Central memory CD8-positive, alpha-beta T cell (primary cell): ENCODE measurements around the gene SYT12.
"Not testable (repeated sequence)": the region's sequence is repeated elsewhere in the genome, so short reads cannot be mapped to it uniquely, and the experiment has no call there.

Experiments used
- ATAC-seq: fragments of 150-1000 bp; cut with Tn5 transposase; replicated peaks from 2 replicates; pipeline ENCODE4 v1.10.0; 2022; ENCODE audit warnings: mild to moderate bottlenecking, moderate FRiP score, moderate number of reproducible peaks; ENCODE audit not compliant: poor library complexity, severe bottlenecking; ENCODE audit errors: extremely low read depth
- DNase-seq, 2 donors: peaks; one replicate each; pipeline ENCODE4 v3.0.0; 2021; ENCODE audit warnings: low spot score in 2 of 2
- H3K27ac Mint-ChIP-seq: one replicate; pipeline ENCODE4 v1.8.0; 2022; ENCODE audit warnings: low read depth, mild to moderate bottlenecking, moderate library complexity, mixed read lengths
- H3K27me3 Mint-ChIP-seq: one replicate; pipeline ENCODE4 v1.8.0; 2022; ENCODE audit warnings: mixed read lengths
- H3K36me3 Mint-ChIP-seq: one replicate; pipeline ENCODE4 v1.8.0; 2022; ENCODE audit warnings: mild to moderate bottlenecking, moderate library complexity, mixed read lengths; ENCODE audit not compliant: insufficient read depth
- H3K4me1 Mint-ChIP-seq: one replicate; pipeline ENCODE4 v1.8.0; 2022; ENCODE audit warnings: mixed read lengths
- H3K4me3 Mint-ChIP-seq: one replicate; pipeline ENCODE4 v1.8.0; 2022; ENCODE audit warnings: mild to moderate bottlenecking, moderate library complexity, mixed read lengths
- H3K9me3 Mint-ChIP-seq: one replicate; pipeline ENCODE4 v1.8.0; 2022; ENCODE audit warnings: mixed read lengths

Gene SYT12

GRCh38 chr11:67005200-67005599 is 17.7 kb upstream of the SYT12 start:
- not testable (repeated sequence) for H3K4me3 Mint-ChIP-seq, ATAC-seq, DNase-seq, H3K27me3 Mint-ChIP-seq, H3K4me1 Mint-ChIP-seq, H3K9me3 Mint-ChIP-seq, H3K27ac Mint-ChIP-seq, H3K36me3 Mint-ChIP-seq

DNA sequence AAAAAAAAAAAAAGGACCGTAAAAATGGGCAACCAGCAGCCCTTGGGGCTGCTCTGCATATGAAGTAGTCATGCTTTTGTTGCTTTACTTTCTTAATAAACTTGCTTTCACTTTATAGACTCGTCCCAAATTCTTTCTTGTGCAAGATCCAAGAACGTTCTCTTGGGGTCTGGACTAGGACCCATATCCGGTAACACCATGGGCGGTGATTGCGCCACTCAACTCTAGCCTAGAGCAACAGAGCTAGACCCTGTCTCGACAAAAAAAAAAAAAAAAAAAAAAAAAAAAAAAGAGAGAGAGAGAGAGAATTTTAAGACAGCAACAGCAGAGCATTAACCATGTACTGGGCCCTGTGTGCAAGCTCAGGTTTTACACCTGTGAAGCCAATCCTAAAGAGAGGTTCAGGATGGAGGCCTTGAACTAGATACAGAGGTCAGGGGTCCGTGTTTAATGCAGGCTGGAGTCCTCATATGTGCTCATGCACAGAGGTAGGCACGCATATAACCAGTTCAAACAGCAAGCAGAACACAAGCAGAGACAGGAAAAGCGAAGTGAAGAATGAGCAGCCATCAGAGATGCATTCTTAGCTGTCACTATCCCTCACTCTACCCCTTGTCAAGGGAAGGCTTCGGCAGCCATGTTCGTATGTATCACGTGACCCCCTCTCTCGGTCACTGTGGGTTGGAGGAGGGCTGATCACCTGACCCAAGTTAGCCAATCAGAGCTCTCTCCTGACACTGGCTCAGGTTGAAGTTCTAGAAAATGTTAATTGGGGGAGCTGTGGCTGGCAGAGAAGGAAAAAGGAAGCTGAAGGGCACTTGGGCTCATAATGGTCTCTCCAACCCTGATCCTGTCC is 16.7 kb upstream of the SYT12 start:
- no peak for ATAC-seq
- H3K27ac Mint-ChIP-seq: no peak overlapping the region
- H3K4me1 Mint-ChIP-seq: peaks cover 7% of the 10 kb centered on the region
- H3K36me3 Mint-ChIP-seq: no peaks in the 10 kb centered on the region
- DNase-seq: no peak
- H3K9me3 Mint-ChIP-seq: no peaks in the 10 kb centered on the region
- H3K27me3 Mint-ChIP-seq: no peaks in the 10 kb centered on the region
- no peak overlapping the region for H3K4me3 Mint-ChIP-seq

GRCh38 chr11:67007126-67007525 is 15.8 kb upstream of the SYT12 start:
- Mint-ChIP-seq H3K4me3 (no peak overlapping the region), H3K36me3 (no peaks in the 10 kb centered on the region), H3K27ac (no peak overlapping the region)

DNA sequence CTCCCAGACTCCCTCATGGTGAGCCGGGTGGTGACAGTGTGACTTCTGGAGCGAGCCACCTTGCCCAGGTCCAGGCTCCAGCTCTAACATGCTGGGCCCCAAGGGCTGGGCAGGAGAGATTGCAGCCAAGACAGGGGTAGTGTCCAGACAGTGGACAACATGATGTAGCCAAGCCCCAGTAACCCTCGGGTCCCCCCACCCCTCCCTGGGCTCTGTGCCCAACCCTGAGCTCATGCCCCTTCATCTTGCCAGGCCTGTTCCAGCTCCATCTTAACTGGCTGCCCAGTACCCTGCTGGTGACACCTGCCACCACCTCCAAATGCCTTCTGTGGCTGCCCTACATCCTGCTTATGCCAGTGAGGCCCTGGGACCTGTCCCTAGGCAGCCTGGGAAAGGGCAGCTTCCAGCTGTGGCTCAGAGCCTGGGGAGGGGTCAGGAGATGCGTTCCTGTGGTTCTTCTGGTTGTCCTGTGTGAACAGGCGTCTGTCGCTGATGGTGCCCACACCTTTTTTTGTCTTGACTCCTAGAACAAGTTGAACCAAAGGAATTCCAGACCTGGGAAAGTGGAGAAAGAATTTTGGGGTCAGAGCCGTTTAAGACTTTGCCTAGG is 12.5 kb upstream of the SYT12 start:
- Mint-ChIP-seq H3K4me3 (no peak overlapping the region), H3K9me3 (no peaks in the 10 kb centered on the region), H3K4me1 (peaks cover 7% of the 10 kb centered on the region), H3K27me3 (peaks cover 14% of the 10 kb centered on the region), H3K36me3 (no peaks in the 10 kb centered on the region), H3K27ac (no peak overlapping the region)
- ATAC-seq (no peak), DNase-seq (no peak)

More at GRCh38 chr11:67007126-67007525, 15.8 kb upstream of the SYT12 start:
- DNase-seq (no peak), ATAC-seq (no peak)
- no peaks in the 10 kb centered on the region for H3K27me3 Mint-ChIP-seq
- no peaks in the 10 kb centered on the region for H3K9me3 Mint-ChIP-seq
- peaks cover 7% of the 10 kb centered on the region for H3K4me1 Mint-ChIP-seq

DNA sequence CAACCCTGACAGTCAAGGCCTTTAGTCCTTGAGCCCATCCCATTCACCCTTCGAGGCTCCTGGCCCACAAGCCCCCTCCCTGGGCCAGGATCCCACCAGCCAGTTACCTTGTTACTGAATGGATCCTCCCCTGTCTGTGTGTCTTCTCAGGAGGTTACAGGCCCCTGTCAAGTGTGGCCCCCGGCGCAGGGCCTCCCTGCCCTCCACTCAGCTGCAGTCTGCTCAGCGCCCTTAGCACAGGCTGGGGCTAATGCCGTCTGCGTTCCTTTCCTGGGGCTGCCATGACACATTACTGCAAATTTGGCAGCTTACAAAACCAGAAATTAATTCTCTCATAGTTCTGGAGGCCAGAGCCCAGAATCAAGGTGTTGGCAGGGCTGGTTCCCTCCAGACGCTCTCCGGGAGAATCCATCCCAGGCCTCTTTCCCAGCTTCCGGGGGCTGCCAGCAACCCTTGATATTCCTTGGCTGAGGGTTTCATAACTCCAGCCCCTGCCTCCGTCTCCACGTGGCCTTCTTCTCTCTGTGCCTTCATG is 9.4 kb upstream of the SYT12 start:
- H3K36me3 Mint-ChIP-seq: no peaks in the 10 kb centered on the region
- no peak overlapping the region for H3K4me3 Mint-ChIP-seq
- no peaks in the 10 kb centered on the region for H3K9me3 Mint-ChIP-seq
- H3K27me3 Mint-ChIP-seq: peaks cover 14% of the 10 kb centered on the region
- H3K4me1 Mint-ChIP-seq: no peaks in the 10 kb centered on the region
- ATAC-seq: no peak
- H3K27ac Mint-ChIP-seq: no peak overlapping the region
- no peak for DNase-seq

DNA sequence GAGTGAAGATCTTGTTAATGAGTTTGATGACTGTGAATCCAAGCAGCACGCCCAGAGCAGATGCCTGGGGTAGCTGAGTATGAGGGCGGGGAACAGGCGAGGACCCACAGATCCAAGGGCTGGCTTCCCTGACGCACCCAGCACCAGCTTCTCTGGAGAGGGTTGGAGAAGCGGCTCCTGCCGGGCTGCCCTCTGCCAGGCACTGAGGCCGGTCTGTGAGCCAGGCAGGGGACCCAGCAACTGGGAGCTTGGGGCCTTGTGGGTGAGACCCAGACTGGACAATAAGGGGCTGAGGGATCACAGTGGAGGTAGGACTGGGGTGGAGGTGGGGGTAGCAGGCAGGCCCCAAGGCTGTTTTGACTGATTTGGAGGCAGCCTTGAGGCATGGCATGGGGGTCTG is 8.6 kb upstream of the SYT12 start:
- Mint-ChIP-seq H3K4me1 (no peaks in the 10 kb centered on the region), H3K4me3 (no peak overlapping the region)
- no peak for DNase-seq

DNA sequence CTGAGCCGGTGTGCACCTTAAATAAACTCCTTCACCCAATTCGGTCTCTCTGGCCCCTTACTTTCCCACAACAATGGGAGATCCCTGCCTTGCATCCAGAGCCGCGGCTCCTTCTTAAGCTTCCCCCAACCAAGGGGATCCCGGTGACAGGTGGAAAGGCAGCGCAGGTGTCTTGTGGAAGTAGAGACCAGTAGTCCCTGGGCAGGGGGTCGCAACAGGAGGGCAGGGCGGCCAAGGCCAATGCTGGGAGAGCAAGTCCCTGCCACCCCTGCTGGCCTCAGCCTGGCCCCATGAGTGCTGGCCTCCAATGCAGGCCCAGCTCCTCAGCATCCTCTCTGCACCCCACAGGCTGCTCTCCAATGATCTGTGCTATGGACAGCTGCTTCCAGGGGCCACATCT is 7.9 kb upstream of the SYT12 start:
- no peak overlapping the region for H3K4me3 Mint-ChIP-seq
- H3K9me3 Mint-ChIP-seq: no peaks in the 10 kb centered on the region
- no peaks in the 10 kb centered on the region for H3K4me1 Mint-ChIP-seq

More for the DNA sequence above, 8.6 kb upstream of the SYT12 start:
- H3K9me3 Mint-ChIP-seq: no peaks in the 10 kb centered on the region
- H3K27ac Mint-ChIP-seq: no peak overlapping the region
- peaks cover 14% of the 10 kb centered on the region for H3K27me3 Mint-ChIP-seq
- H3K36me3 Mint-ChIP-seq: no peaks in the 10 kb centered on the region
- no peak for ATAC-seq

GRCh38 chr11:67016550-67016949 is 6.4 kb upstream of the SYT12 start:
- H3K36me3 Mint-ChIP-seq: no peaks in the 10 kb centered on the region
- no peak overlapping the region for H3K27ac Mint-ChIP-seq
- no peaks in the 10 kb centered on the region for H3K4me1 Mint-ChIP-seq
- no peaks in the 10 kb centered on the region for H3K9me3 Mint-ChIP-seq
- DNase-seq (no peak), ATAC-seq (no peak)
- peaks cover 19% of the 10 kb centered on the region for H3K27me3 Mint-ChIP-seq
- no peak overlapping the region for H3K4me3 Mint-ChIP-seq

More for the DNA sequence above, 7.9 kb upstream of the SYT12 start:
- Mint-ChIP-seq H3K27me3 (peaks cover 14% of the 10 kb centered on the region), H3K36me3 (no peaks in the 10 kb centered on the region), H3K27ac (no peak overlapping the region)
- ATAC-seq (no peak), DNase-seq (no peak)

DNA sequence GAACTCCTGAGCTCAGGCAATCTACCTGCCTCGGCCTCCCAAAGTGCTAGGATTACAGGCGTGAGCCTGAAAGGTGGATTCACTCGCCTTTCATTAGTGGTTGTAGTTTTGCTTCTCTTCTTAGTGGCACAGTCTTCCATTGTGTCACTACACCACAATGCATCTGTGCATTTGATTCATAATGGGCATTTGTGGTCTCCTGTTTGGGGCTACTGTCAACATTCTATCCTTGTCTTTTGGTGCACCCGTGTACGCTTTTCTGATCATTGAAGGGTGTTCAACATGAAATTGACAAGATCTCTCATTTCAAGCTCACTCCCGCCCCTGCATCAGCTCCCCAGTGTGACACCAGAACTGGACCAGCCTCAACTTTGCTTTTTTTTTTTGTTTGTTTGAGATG is 2.0 kb upstream of the SYT12 start:
- Mint-ChIP-seq H3K36me3 (peaks cover 3% of the 10 kb centered on the region), H3K9me3 (no peaks in the 10 kb centered on the region), H3K27me3 (peaks cover 9% of the 10 kb centered on the region), H3K27ac (no peak overlapping the region), H3K4me1 (peaks cover 21% of the 10 kb centered on the region), H3K4me3 (no peak overlapping the region)
- ATAC-seq (no peak), DNase-seq (no peak)

- no peak overlapping the region for H3K27ac Mint-ChIP-seq
- H3K4me1 Mint-ChIP-seq: peaks cover 21% of the 10 kb centered on the region
- H3K27me3 Mint-ChIP-seq: peaks cover 9% of the 10 kb centered on the region
- H3K9me3 Mint-ChIP-seq: no peaks in the 10 kb centered on the region
- no peak for DNase-seq
- H3K36me3 Mint-ChIP-seq: peaks cover 3% of the 10 kb centered on the region
- no peak for ATAC-seq
- peak overlapping the region; percentile 50 for H3K4me3 Mint-ChIP-seq
Measured at GRCh38 chr11:67022341-67022933, 497 bp upstream of the SYT12 start.

GRCh38 chr11:67023957-67024353 is 1.0 kb downstream of the SYT12 start:
- Mint-ChIP-seq H3K4me1 (peaks cover 21% of the 10 kb centered on the region), H3K4me3 (peak overlapping the region; percentile 72), H3K36me3 (peaks cover 3% of the 10 kb centered on the region), H3K27me3 (peaks cover 9% of the 10 kb centered on the region), H3K9me3 (no peaks in the 10 kb centered on the region), H3K27ac (no peak overlapping the region)
- ATAC-seq: no peak
- no peak for DNase-seq

DNA sequence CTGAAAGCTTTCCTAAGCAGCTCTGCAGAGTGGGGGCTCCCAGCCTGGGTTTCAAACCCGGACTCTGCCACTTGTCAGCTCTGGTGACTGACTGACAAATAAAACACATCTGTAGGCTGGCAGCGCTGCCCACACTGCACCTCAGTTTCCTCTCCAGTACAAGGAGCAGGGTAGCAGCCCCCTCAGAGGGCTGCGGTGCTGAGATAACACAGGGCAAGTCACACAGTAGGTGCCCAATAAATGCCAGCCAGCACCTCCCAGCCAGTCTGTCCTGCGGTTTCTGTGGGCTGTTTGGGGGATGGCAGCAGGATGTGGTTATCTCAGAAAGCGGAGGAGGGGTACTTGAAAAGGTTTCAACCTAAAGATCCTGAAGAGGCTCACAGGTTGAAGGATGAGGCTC is 1.5 kb downstream of the SYT12 start:
- Mint-ChIP-seq H3K4me3 (peak overlapping the region; percentile 72), H3K36me3 (peaks cover 3% of the 10 kb centered on the region), H3K27ac (no peak overlapping the region)

More for the DNA sequence above, 1.5 kb downstream of the SYT12 start:
- DNase-seq: peak in 1 of 2 donors; percentile 49
- ATAC-seq: peak; percentile 81
- peaks cover 9% of the 10 kb centered on the region for H3K27me3 Mint-ChIP-seq
- H3K9me3 Mint-ChIP-seq: no peaks in the 10 kb centered on the region
- H3K4me1 Mint-ChIP-seq: peaks cover 21% of the 10 kb centered on the region
